Stomach (tissue), 9 donors: Measurements from ENCODE around the gene LHFPL3. TPM values are rescaled to one million over a fixed set of nuclear protein-coding genes. Genes with fewer than 3 reads are reported as not detected.

Source experiments
- DNase-seq, 2 donors: peaks; one replicate each; pipeline versions ENCODE4 v3.0.0 to v3.0.0-alpha.2; 2013 to 2019
- H3K27ac ChIP-seq, 5 donors: fragments of 200-600 bp in 4 of 5; sonication (generic) in 4 of 5; one replicate each; pipeline ENCODE4 v1.5.1; 2013 to 2019; ENCODE audit warnings: mild to moderate bottlenecking in 1 of 5, moderate library complexity in 1 of 5
- H3K27me3 ChIP-seq, 3 donors: fragments of 200-600 bp; sonication (generic); one replicate each; pipeline ENCODE4 v1.5.1; 2017 to 2019; ENCODE audit warnings: mixed run types in 1 of 3
- H3K36me3 ChIP-seq, 4 donors: fragments of 200-600 bp; sonication (generic); 1 replicate in 3 of 4; 2 replicates in 1 of 4; pipeline ENCODE4 v1.5.1; 2016 to 2019
- H3K4me1 ChIP-seq, 4 donors: fragments of 200-600 bp; sonication (generic); one replicate each; pipeline ENCODE4 v1.5.1; 2016 to 2019
- H3K4me3 ChIP-seq, 4 donors: fragments of 200-600 bp; sonication (generic) in 3 of 4; one replicate each; pipeline ENCODE4 v1.5.1; 2016 to 2019; ENCODE audit warnings: mild to moderate bottlenecking in 1 of 4
- H3K9me3 ChIP-seq, 4 donors: fragments of 200-600 bp; sonication (generic); one replicate each; pipeline ENCODE4 v1.5.1; 2016 to 2019
- CTCF ChIP-seq, 7 experiments: fragments of 450-650 bp in 4 of 7; fragments of 200-600 bp in 3 of 7; sonication (generic) in 3 of 7; IDR thresholded peaks; one replicate each; pipeline ENCODE4 v1.5.1; 2016 to 2019; ENCODE audit warnings: antibody characterized with exemption in 7 of 7, control low read depth in 2 of 7, mild to moderate bottlenecking in 1 of 7
- EP300 ChIP-seq: sonication (generic); formaldehyde crosslinking; IDR thresholded peaks from one replicate; pipeline ENCODE4 v1.6.1; 2017; ENCODE audit warnings: antibody characterized with exemption
- POLR2A ChIP-seq, 4 donors: fragments of 450-650 bp; IDR thresholded peaks; one replicate each; pipeline ENCODE4 v1.6.1; 2016; ENCODE audit warnings: antibody characterized with exemption in 4 of 4, control low read depth in 2 of 4, mild to moderate bottlenecking in 1 of 4, moderate library complexity in 1 of 4
- POLR2AphosphoS5 ChIP-seq, 3 donors: sonication (generic); formaldehyde crosslinking; IDR thresholded peaks; one replicate each; pipeline ENCODE4 v1.6.1; 2016; ENCODE audit warnings: antibody characterized with exemption in 3 of 3
- WGBS, 5 donors: extraction: QIAGEN DNeasy Blood & Tissue Kit in 3 of 5; methylation state at CpG; one replicate each; pipeline versions ENCODE4 v1.1.5 to v1.1.7; 2013 to 2018; 5-methylcytosine and 5-hydroxymethylcytosine counted together
- intact Hi-C: fragments of 100-400 bp; cut with DNase I; formaldehyde crosslinking; loops from one replicate; pipeline ENCODE4 v1.15.1; 2023; ENCODE audit warnings: low total_unique reads
- polyA plus RNA-seq, 3 donors: library from polyadenylated mRNA; stranded (reverse); fragments of 200-250 nt; gene quantifications; one replicate each; pipeline ENCODE4 v1.2.3, GENCODE V29; 2013
- total RNA-seq, 5 donors: library from RNA; depleted of rRNA; stranded (reverse); fragments of >200 nt; gene quantifications; one replicate each; pipeline versions ENCODE4 v1.1.0 to v1.2.3, GENCODE V29; 2014 to 2016
- donor health status: healthy with polysubstance abuse.
- donor health status: Bipolar disorder and iron deficiency.
- donor health status: healthy.

Gene LHFPL3
- total and polyA plus RNA-seq, 8 donors = 0.55 TPM; not detected in 7

DNA sequence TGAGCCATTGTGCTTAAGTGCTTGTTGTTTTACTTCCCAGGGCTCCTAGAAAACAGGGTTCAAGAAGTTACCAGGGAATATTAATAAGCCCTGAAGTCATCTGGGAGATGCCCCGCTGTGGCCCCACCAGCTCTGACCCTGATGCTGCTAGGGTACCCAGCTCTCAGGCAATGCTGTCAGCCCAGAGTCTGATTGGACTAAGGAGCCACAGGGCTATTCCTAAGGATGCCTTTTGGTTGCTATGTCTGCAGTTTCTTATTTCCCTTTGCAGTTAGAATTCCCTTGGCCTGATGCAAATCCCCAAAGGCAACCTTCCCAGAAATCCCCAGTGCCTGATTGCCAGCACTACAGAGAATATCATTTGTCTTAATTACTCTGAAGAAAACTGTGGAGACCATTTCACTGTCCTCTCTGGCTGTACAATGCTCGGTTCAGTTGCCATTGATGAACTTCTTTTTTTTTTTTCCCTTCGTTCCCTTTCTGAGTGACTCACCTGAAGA, 448.9 kb downstream of the LHFPL3 start:
- no peak for TF ChIP-seq EP300
- TF ChIP-seq CTCF (IDR thresholded peaks at IDR 0.05) = no peak
- TF ChIP-seq POLR2A (IDR thresholded peaks at IDR 0.05) = no peak
- TF ChIP-seq POLR2AphosphoS5 (IDR thresholded peaks at IDR 0.05) = no peak
- Histone ChIP-seq H3K27ac (no peak overlapping the region), H3K36me3 (no peaks in the 10 kb centered on the region), H3K4me1 (no peaks in the 10 kb centered on the region), H3K4me3 (no peak overlapping the region), H3K27me3 (peaks cover 0 to 12% (median 0%) of the 10 kb centered on the region in 3 donors), H3K9me3 (no peaks in the 10 kb centered on the region)
- intact Hi-C loops = no loop called here
- WGBS, 5 donors = 47 to 58% (median 49%) methylated on average over 3 of the region's 3 CpGs
- DNase-seq = no peak

- DNase-seq = no peak
- H3K36me3 ChIP-seq = no peaks in the 10 kb centered on the region
- H3K27ac ChIP-seq = no peak overlapping the region
- 68 to 86% (median 83%) methylated on average over 2 of the region's 2 CpGs for WGBS, 5 donors
- H3K9me3 ChIP-seq = no peaks in the 10 kb centered on the region
- TF ChIP-seq EP300 = no peak
- TF ChIP-seq POLR2A (IDR thresholded peaks at IDR 0.05) = no peak
- no peak for TF ChIP-seq CTCF (IDR thresholded peaks at IDR 0.05)
- no peak for TF ChIP-seq POLR2AphosphoS5 (IDR thresholded peaks at IDR 0.05)
- H3K27me3 ChIP-seq = peaks cover 0 to 4% (median 0%) of the 10 kb centered on the region in 3 donors
- intact Hi-C loops = no loop called here
- no peak overlapping the region for H3K4me3 ChIP-seq
- H3K4me1 ChIP-seq = no peaks in the 10 kb centered on the region
Observed at GRCh38 chr7:104779888-104780287, 451.5 kb downstream of the LHFPL3 start.

DNA sequence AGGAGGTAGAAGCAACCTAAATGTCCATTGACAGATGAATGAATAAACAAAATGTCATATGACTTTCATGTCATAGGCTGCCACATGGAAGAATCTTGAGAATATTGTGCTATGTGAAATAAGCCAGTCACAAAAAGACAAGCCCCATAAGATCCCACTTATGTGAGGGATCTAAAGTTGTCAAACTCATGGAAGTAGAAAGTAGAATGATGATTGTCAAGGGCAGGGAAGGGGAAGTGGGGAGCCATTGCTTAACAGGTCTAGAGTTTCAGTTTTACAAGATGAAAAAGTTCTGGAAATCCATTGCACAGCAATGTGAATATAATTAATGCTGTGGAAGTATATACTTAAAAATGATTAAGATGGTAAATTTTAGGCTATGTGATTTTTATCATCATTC, 456.3 kb downstream of the LHFPL3 start:
- Histone ChIP-seq H3K27me3 (peaks cover 0 to 4% (median 0%) of the 10 kb centered on the region in 3 donors), H3K36me3 (no peaks in the 10 kb centered on the region), H3K9me3 (no peaks in the 10 kb centered on the region), H3K4me1 (no peaks in the 10 kb centered on the region), H3K27ac (no peak overlapping the region), H3K4me3 (no peak overlapping the region)
- intact Hi-C loops = no loop called here
- TF ChIP-seq CTCF (IDR thresholded peaks at IDR 0.05) (no peak), POLR2AphosphoS5 (IDR thresholded peaks at IDR 0.05) (no peak)
- DNase-seq = no peak

GRCh38 chr7:104789780-104790179, 461.4 kb downstream of the LHFPL3 start:
- no peaks in the 10 kb centered on the region for H3K27me3 ChIP-seq
- DNase-seq = no peak
- H3K9me3 ChIP-seq = no peaks in the 10 kb centered on the region
- no peaks in the 10 kb centered on the region for H3K36me3 ChIP-seq
- WGBS, 5 donors = 60 to 74% (median 68%) methylated on average over 3 of the region's 3 CpGs
- H3K4me1 ChIP-seq = peaks cover 0 to 8% (median 0%) of the 10 kb centered on the region in 4 donors
- intact Hi-C loops = no loop called here
- H3K27ac ChIP-seq = no peak overlapping the region
- TF ChIP-seq POLR2AphosphoS5 (IDR thresholded peaks at IDR 0.05) = no peak
- no peak for TF ChIP-seq EP300
- TF ChIP-seq CTCF (IDR thresholded peaks at IDR 0.05) = no peak
- TF ChIP-seq POLR2A (IDR thresholded peaks at IDR 0.05) = no peak
- H3K4me3 ChIP-seq = no peak overlapping the region
